ENCODE data around the gene MBLAC1. TPM values are rescaled to one million over a fixed set of nuclear protein-coding genes. Genes with fewer than 3 reads are reported as not detected.

The MBLAC1 gene
- total RNA-seq = 2.3 TPM in 2 replicates
- long read RNA-seq = 0 reads

GRCh38 chr7:100126931-100127865, at the start of gene MBLAC1:
Gene MBLAC1 (plus strand): TSS chr7:100126967. CDS start chr7:100127396, 429 bp downstream.
- H3K27ac Mint-ChIP-seq (ENCODE audit: unreplicated experiment) = peak within 1 kb of the TSS; percentile 100

GRCh38 chr7:100077205-100077604, 49.6 kb upstream of the MBLAC1 start:
- no peak overlapping the region for H3K4me3 Mint-ChIP-seq (ENCODE audit: unreplicated experiment)
- no peak overlapping the region for H3K27ac Mint-ChIP-seq (ENCODE audit: unreplicated experiment)
- DNase-seq (ENCODE audit: extremely low spot score, unreplicated experiment) = no peak
- no peaks in the 10 kb centered on the region for H3K27me3 Mint-ChIP-seq (ENCODE audit: unreplicated experiment)
- H3K9me3 Mint-ChIP-seq (ENCODE audit: unreplicated experiment) = peaks cover 3% of the 10 kb centered on the region
- peaks cover 55% of the 10 kb centered on the region for H3K36me3 Mint-ChIP-seq (ENCODE audit: unreplicated experiment)
- TF ChIP-seq CTCF (IDR thresholded peaks at IDR 0.05) = no peak
- peaks cover 27% of the 10 kb centered on the region for H3K4me1 Mint-ChIP-seq (ENCODE audit: unreplicated experiment)

More at GRCh38 chr7:100126931-100127865, at the start of gene MBLAC1:
- H3K9me3 Mint-ChIP-seq (ENCODE audit: unreplicated experiment) = no peaks in the 10 kb centered on the region
- peaks cover 23% of the 10 kb centered on the region for H3K4me1 Mint-ChIP-seq (ENCODE audit: unreplicated experiment)
- DNase-seq (ENCODE audit: extremely low spot score, unreplicated experiment) = peak; percentile 95
- H3K4me3 Mint-ChIP-seq (ENCODE audit: unreplicated experiment) = peak within 1 kb of the TSS; percentile 99
- TF ChIP-seq CTCF (IDR thresholded peaks at IDR 0.05) = no peak
- H3K27me3 Mint-ChIP-seq (ENCODE audit: unreplicated experiment) = no peaks in the 10 kb centered on the region
- no peaks in the 10 kb centered on the region for H3K36me3 Mint-ChIP-seq (ENCODE audit: unreplicated experiment)

GRCh38 chr7:100079024-100079560, 47.7 kb upstream of the MBLAC1 start:
- no peaks in the 10 kb centered on the region for H3K9me3 Mint-ChIP-seq (ENCODE audit: unreplicated experiment)
- TF ChIP-seq CTCF (IDR thresholded peaks at IDR 0.05) = no peak
- peaks cover 30% of the 10 kb centered on the region for H3K4me1 Mint-ChIP-seq (ENCODE audit: unreplicated experiment)
- H3K4me3 Mint-ChIP-seq (ENCODE audit: unreplicated experiment) = peak overlapping the region; percentile 30
- peak overlapping the region; percentile 57 for H3K27ac Mint-ChIP-seq (ENCODE audit: unreplicated experiment)
- no peak for DNase-seq (ENCODE audit: extremely low spot score, unreplicated experiment)
- H3K36me3 Mint-ChIP-seq (ENCODE audit: unreplicated experiment) = peaks cover 38% of the 10 kb centered on the region
- H3K27me3 Mint-ChIP-seq (ENCODE audit: unreplicated experiment) = no peaks in the 10 kb centered on the region

GRCh38 chr7:100080907-100081534, 45.7 kb upstream of the MBLAC1 start:
- Mint-ChIP-seq H3K36me3 (ENCODE audit: unreplicated experiment) (peaks cover 20% of the 10 kb centered on the region), H3K4me3 (ENCODE audit: unreplicated experiment) (peak overlapping the region; percentile 92), H3K4me1 (ENCODE audit: unreplicated experiment) (peaks cover 30% of the 10 kb centered on the region), H3K9me3 (ENCODE audit: unreplicated experiment) (no peaks in the 10 kb centered on the region), H3K27me3 (ENCODE audit: unreplicated experiment) (no peaks in the 10 kb centered on the region), H3K27ac (ENCODE audit: unreplicated experiment) (peak overlapping the region; percentile 92)
- DNase-seq (ENCODE audit: extremely low spot score, unreplicated experiment) = no peak
- TF ChIP-seq CTCF (IDR thresholded peaks at IDR 0.05) = no peak

Data from osteocyte (in vitro differentiated cells).